HepG2 (cell line): Measurements from ENCODE around the gene PRDM10. TPM values are rescaled to one million over a fixed set of nuclear protein-coding genes. Genes with fewer than 3 reads are reported as not detected.

Source experiments
- ATAC-seq: fragments of 200-7000 bp; cut with Tn5 transposase; 3 replicates; pipeline ENCODE4 v1.9.1; 2020; ENCODE audit warnings: mild to moderate bottlenecking, moderate library complexity
- BruUV-seq: library from RNA; stranded (reverse); fragments of 400-500 nt; replicated peaks from 2 replicates; lab custom pipeline; 2021; lab: Mats Ljungman, UMichigan
- CTCF ChIA-PET: fragments of 300-600 bp; formaldehyde crosslinking; extraction: SDS; loops from one replicate; lab custom pipeline; 2021; ENCODE audit warnings: low total read pairs, inconsistent platforms, low intra/inter-chr PET ratio; lab: Yijun Ruan, JAX
- POLR2A ChIA-PET: fragments of 350-600 bp; sonication (Branson Sonifier 250); formaldehyde crosslinking; loops from one replicate; lab custom pipeline; 2020; ENCODE audit warnings: antibody characterized with exemption, inconsistent platforms; lab: Yijun Ruan, JAX
- DNase-seq: peaks from one replicate; pipeline ENCODE4 v3.0.0-alpha.2; 2015; ENCODE audit warnings: low spot score
- FAIRE-seq: peaks from 3 replicates; lab custom pipeline; 2011; peaks lifted over from hg19 to GRCh38; lab: Jason Lieb, UNC
- H2AFZ ChIP-seq: one replicate; pipeline ENCODE4 v1.6.1; 2011; ENCODE audit warnings: low read length, inconsistent platforms
- H3K27ac ChIP-seq: fragments of 300-600 bp; 3 replicates; pipeline ENCODE4 v1.8.0; 2011; ENCODE audit warnings: mixed run types, mild to moderate bottlenecking, mixed read lengths, low read length, inconsistent platforms; ENCODE audit not compliant: insufficient read depth; ENCODE audit errors: extremely low read length
- H3K27me3 ChIP-seq, 2 experiments: fragments of 200-600 bp in 1 of 2; 2 replicates in 1 of 2; 3 replicates in 1 of 2; pipeline versions ENCODE4 v1.6.0 to v1.8.0; 2011; ENCODE audit warnings: low read length in 2 of 2, mild to moderate bottlenecking in 2 of 2, moderate library complexity in 2 of 2, inconsistent platforms in 1 of 2; ENCODE audit not compliant: insufficient read depth in 2 of 2, control insufficient read depth in 1 of 2
- H3K36me3 ChIP-seq, 2 experiments: fragments of 200-600 bp in 1 of 2; replicated peaks in 1 of 2; 2 replicates in 1 of 2; 3 replicates in 1 of 2; pipeline versions ENCODE4 v1.5.1 to v1.8.0; 2011; ENCODE audit warnings: low read length in 2 of 2, inconsistent platforms in 1 of 2; ENCODE audit not compliant: insufficient read depth in 2 of 2, control insufficient read depth in 1 of 2
- H3K4me1 ChIP-seq: 2 replicates; pipeline ENCODE4 v1.5.1; 2012; ENCODE audit warnings: low read length, inconsistent platforms; ENCODE audit not compliant: insufficient read depth
- H3K4me2 ChIP-seq: 2 replicates; pipeline ENCODE4 v1.6.0; 2011; ENCODE audit warnings: low read depth, low read length, inconsistent platforms
- H3K4me3 ChIP-seq, 3 experiments: fragments of 200-600 bp in 1 of 3; sonication (generic), shearing (Covaris generic) in 1 of 3; replicated peaks in 1 of 3; 2 replicates each; pipeline ENCODE4 v1.5.1; 2011 to 2016; ENCODE audit warnings: low read length in 3 of 3, inconsistent platforms in 2 of 3, low read depth in 2 of 3, mild to moderate bottlenecking in 2 of 3, control low read depth in 1 of 3, mixed read lengths in 1 of 3; ENCODE audit not compliant: insufficient read depth in 1 of 3
- H3K79me2 ChIP-seq: one replicate; pipeline ENCODE4 v1.6.1; 2011; ENCODE audit warnings: low read length, inconsistent platforms; ENCODE audit not compliant: insufficient read depth
- H3K9ac ChIP-seq: 2 replicates; pipeline ENCODE4 v1.6.0; 2011; ENCODE audit warnings: mild to moderate bottlenecking, low read depth, low read length, inconsistent platforms; ENCODE audit not compliant: insufficient read depth
- H3K9me3 ChIP-seq: 2 replicates; pipeline ENCODE4 v1.5.1; 2012; ENCODE audit warnings: mild to moderate bottlenecking, low read length
- H4K20me1 ChIP-seq: 2 replicates; pipeline ENCODE4 v1.6.0; 2011; ENCODE audit warnings: inconsistent platforms, mild to moderate bottlenecking, low read length, moderate library complexity; ENCODE audit not compliant: insufficient read depth
- CAMTA2 ChIP-seq: sonication (generic); formaldehyde crosslinking; IDR thresholded peaks from 2 replicates; pipeline ENCODE4 v1.4.0; 2020; ENCODE audit warnings: mild to moderate bottlenecking, missing genetic modification reagents, borderline replicate concordance
- KDM6A ChIP-seq: IDR thresholded peaks from 2 replicates; pipeline ENCODE4 v1.6.1; 2016; ENCODE audit warnings: low read depth
- NAIF1 ChIP-seq: sonication (generic); formaldehyde crosslinking; IDR thresholded peaks from 2 replicates; pipeline ENCODE4 v1.5.0; 2020; ENCODE audit warnings: mild to moderate bottlenecking, missing genetic modification reagents, borderline replicate concordance
- NFE2L2 ChIP-seq: fragments of 150-350 bp; IDR thresholded peaks from 2 replicates; pipeline ENCODE4 v1.6.1; 2014; ENCODE audit warnings: low read length
- SIN3A ChIP-seq: IDR thresholded peaks from 2 replicates; pipeline ENCODE4 v1.6.1; 2011; ENCODE audit warnings: low read depth, mild to moderate bottlenecking, control low read depth, low read length, borderline replicate concordance
- TCF7 ChIP-seq: sonication (generic); IDR thresholded peaks from 2 replicates; pipeline ENCODE4 v1.6.1; 2016; ENCODE audit warnings: antibody characterized with exemption, low read depth
- TCF7L2 ChIP-seq: IDR thresholded peaks from 2 replicates; pipeline ENCODE4 v1.6.1; 2011; ENCODE audit warnings: mild to moderate bottlenecking, low read depth, low read length, moderate library complexity
- ZBTB1 ChIP-seq: sonication (generic); formaldehyde crosslinking; IDR thresholded peaks from 2 replicates; pipeline ENCODE4 v1.4.0; 2020; ENCODE audit warnings: missing genetic modification reagents, borderline replicate concordance
- ZBTB7A ChIP-seq: sonication (generic); formaldehyde crosslinking; IDR thresholded peaks from 2 replicates; pipeline ENCODE4 v1.8.0; 2022; ENCODE audit warnings: mild to moderate bottlenecking, missing genetic modification reagents
- ZFAT ChIP-seq: sonication (generic); formaldehyde crosslinking; conservative IDR thresholded peaks from 2 replicates; pipeline ENCODE4 v1.8.1; 2023; ENCODE audit warnings: missing genetic modification reagents, inconsistent platforms
- ZMYM4 ChIP-seq: sonication (generic); formaldehyde crosslinking; IDR thresholded peaks from 2 replicates; pipeline ENCODE4 v1.8.1; 2023; ENCODE audit warnings: mild to moderate bottlenecking, missing genetic modification reagents
- ZNF343 ChIP-seq: sonication (generic); formaldehyde crosslinking; IDR thresholded peaks from 2 replicates; pipeline ENCODE4 v1.4.0; 2020; ENCODE audit warnings: mild to moderate bottlenecking, missing genetic modification reagents
- ZNF510 ChIP-seq: sonication (generic); formaldehyde crosslinking; IDR thresholded peaks from 2 replicates; pipeline ENCODE4 v1.4.0; 2020; ENCODE audit warnings: low read depth, mild to moderate bottlenecking, missing genetic modification reagents
- ZNF557 ChIP-seq: sonication (generic); formaldehyde crosslinking; IDR thresholded peaks from 2 replicates; pipeline ENCODE4 v1.4.0; 2020; ENCODE audit warnings: missing genetic modification reagents
- ZNF598 ChIP-seq: sonication (generic); formaldehyde crosslinking; IDR thresholded peaks from 2 replicates; pipeline ENCODE4 v1.5.1; 2020; ENCODE audit warnings: mild to moderate bottlenecking, missing genetic modification reagents, borderline replicate concordance
- WGBS: methylation state at CpG from one replicate; pipeline ENCODE4 v1.1.6; 2017; ENCODE audit warnings: low lambda C conversion rate; 5-methylcytosine and 5-hydroxymethylcytosine counted together
- in situ Hi-C: cut with HindIII; loops from 2 replicates; pipeline ENCODE4 v1.10.0; 2017; ENCODE audit warnings: low pct_unique_long_range_greater_than_20kb; ENCODE audit not compliant: extremely low pct_ligation_motif_present
- intact Hi-C: fragments of 100-400 bp; cut with micrococcal nuclease; formaldehyde crosslinking; loops from one replicate; pipeline ENCODE4 v1.10.0; 2022; ENCODE audit not compliant: unreplicated experiment
- polyA plus RNA-seq, 8 experiments: library from polyadenylated mRNA; depleted of rRNA in 3 of 8; stranded (reverse) in 7 of 8; unstranded in 1 of 8; fragments of >200 nt; fragmentation: Illumina TruSeq in 4 of 8; extraction: Trizol in 4 of 8; gene quantifications; 2 replicates each; pipeline versions ENCODE4 v1.2.1 to v1.2.3, GENCODE V29; 2011 to 2016; ENCODE audit warnings: low read depth in 4 of 8, missing spikeins in 1 of 8, mixed read lengths in 1 of 8; ENCODE audit not compliant: insufficient read depth in 1 of 8
- total RNA-seq, 5 experiments: library from RNA; depleted of rRNA; stranded (reverse); fragments of >200 nt; fragmentation: Illumina TruSeq; extraction: Trizol; gene quantifications; 2 replicates each; pipeline ENCODE4 v1.2.3, GENCODE V29; 2016; ENCODE audit warnings: low read depth in 1 of 5
- TF ChIP-seq, protein P1 (sequence below): sonication (generic); formaldehyde crosslinking; IDR thresholded peaks from 2 replicates; pipeline ENCODE4 v1.4.0; 2020; ENCODE audit warnings: missing genetic modification reagents
- TF ChIP-seq, protein P2 (sequence below): sonication (generic); formaldehyde crosslinking; IDR thresholded peaks from 2 replicates; pipeline ENCODE4 v1.5.1; 2020; ENCODE audit warnings: missing genetic modification reagents, mild to moderate bottlenecking, borderline replicate concordance

PRDM10 gene
- total and polyA plus RNA-seq, 2 of the 13 experiments (the other 11 are each of a cell fraction or from before 2014, with no cell fraction given): 5.7 to 5.8 TPM

DNA sequence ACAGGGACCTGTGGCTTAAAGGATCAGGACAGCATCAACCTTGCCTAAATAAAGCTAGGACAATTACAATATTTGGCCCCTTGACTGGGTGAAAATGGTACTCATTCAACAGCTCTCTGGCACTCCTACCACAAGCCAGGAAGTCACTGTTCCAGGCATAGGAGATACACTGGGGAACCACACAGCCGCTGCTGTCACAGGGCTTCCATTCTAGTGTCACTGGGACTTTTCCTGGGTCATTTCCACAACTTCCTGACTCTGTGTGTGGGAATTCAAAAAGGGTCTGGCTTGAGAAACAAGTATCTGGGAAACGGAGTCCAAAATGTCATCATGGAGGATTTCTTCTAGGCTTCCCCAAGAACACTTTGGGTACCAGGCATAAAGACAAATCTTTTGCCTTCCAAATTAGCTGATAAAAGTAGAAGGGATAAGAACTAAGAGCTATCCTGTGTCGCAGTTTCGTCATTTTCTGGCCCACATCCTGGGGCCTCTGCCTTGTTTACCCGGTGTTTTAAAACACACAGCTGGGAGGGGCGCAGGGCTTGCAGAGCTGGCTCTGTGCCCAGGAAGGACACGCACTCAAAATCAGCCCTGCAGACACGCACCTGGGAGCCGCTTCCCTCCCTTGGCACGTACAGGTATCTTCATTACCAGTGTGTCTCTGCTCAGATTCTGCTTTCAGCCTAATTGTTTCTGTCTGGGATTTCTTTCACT lies 149.0 kb downstream of the PRDM10 start:
- Histone ChIP-seq H3K4me2 (peak overlapping the region; percentile 45), H3K4me1 (peaks cover 41% of the 10 kb centered on the region), H3K27me3 (no peaks in the 10 kb centered on the region), H3K9ac (peak overlapping the region; percentile 16; the same call in 1 of the 2 replicates), H4K20me1 (no peaks in the 10 kb centered on the region), H3K27ac (peak overlapping the region; percentile 65), H3K4me3 (no peak overlapping the region), H3K36me3 (peaks cover 9 to 42% of the 10 kb centered on the region in 2 experiments), H2AFZ (no peak overlapping the region), H3K79me2 (no peaks in the 10 kb centered on the region), H3K9me3 (no peaks in the 10 kb centered on the region)
- intact Hi-C loops (loop anchor here (5.0 kb wide), 1 partner anchor 66 kb away; no protein-coding TSS in a partner anchor), in situ Hi-C loops (no loop called here)
- ATAC-seq (peak; percentile 88), DNase-seq (peak; percentile 85), FAIRE-seq (peak; percentile 42)
- BruUV-seq: no TSS peak
- POLR2A ChIA-PET: interaction anchor here (1.4 to 1.6 kb wide), 3 partner anchors 9 to 38 kb away, joined by 7 to 13 read pairs (median 10); partner anchors contain the start of gene TMEM45B
- WGBS: 10% methylated on average over 10 of the region's 10 CpGs
- CTCF ChIA-PET: no interaction called here
- no peak for TF ChIP-seq ZNF598
- 0 out of 2 replicates have a peak, but pooled peaks have one; percentile 28 for TF ChIP-seq ZBTB7A (CRISPR knock-in tag)
- no peak for TF ChIP-seq CAMTA2
- peak; percentile 98 for TF ChIP-seq ZFAT (CRISPR knock-in tag)
- TF ChIP-seq TCF7L2: no peak
- no peak for TF ChIP-seq NFE2L2
- no peak for TF ChIP-seq NAIF1
- TF ChIP-seq, protein P1, sequence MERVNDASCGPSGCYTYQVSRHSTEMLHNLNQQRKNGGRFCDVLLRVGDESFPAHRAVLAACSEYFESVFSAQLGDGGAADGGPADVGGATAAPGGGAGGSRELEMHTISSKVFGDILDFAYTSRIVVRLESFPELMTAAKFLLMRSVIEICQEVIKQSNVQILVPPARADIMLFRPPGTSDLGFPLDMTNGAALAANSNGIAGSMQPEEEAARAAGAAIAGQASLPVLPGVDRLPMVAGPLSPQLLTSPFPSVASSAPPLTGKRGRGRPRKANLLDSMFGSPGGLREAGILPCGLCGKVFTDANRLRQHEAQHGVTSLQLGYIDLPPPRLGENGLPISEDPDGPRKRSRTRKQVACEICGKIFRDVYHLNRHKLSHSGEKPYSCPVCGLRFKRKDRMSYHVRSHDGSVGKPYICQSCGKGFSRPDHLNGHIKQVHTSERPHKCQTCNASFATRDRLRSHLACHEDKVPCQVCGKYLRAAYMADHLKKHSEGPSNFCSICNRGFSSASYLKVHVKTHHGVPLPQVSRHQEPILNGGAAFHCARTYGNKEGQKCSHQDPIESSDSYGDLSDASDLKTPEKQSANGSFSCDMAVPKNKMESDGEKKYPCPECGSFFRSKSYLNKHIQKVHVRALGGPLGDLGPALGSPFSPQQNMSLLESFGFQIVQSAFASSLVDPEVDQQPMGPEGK (CRISPR knock-in tag): peak; percentile 87
- TF ChIP-seq SIN3A: peak; percentile 34; the same call in 1 of the 2 replicates
- TF ChIP-seq ZMYM4: peak; percentile 70
- TF ChIP-seq TCF7: peak; percentile 65
- TF ChIP-seq, protein P2, sequence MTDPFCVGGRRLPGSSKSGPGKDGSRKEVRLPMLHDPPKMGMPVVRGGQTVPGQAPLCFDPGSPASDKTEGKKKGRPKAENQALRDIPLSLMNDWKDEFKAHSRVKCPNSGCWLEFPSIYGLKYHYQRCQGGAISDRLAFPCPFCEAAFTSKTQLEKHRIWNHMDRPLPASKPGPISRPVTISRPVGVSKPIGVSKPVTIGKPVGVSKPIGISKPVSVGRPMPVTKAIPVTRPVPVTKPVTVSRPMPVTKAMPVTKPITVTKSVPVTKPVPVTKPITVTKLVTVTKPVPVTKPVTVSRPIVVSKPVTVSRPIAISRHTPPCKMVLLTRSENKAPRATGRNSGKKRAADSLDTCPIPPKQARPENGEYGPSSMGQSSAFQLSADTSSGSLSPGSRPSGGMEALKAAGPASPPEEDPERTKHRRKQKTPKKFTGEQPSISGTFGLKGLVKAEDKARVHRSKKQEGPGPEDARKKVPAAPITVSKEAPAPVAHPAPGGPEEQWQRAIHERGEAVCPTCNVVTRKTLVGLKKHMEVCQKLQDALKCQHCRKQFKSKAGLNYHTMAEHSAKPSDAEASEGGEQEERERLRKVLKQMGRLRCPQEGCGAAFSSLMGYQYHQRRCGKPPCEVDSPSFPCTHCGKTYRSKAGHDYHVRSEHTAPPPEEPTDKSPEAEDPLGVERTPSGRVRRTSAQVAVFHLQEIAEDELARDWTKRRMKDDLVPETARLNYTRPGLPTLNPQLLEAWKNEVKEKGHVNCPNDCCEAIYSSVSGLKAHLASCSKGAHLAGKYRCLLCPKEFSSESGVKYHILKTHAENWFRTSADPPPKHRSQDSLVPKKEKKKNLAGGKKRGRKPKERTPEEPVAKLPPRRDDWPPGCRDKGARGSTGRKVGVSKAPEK (CRISPR knock-in tag): no peak
- no peak for TF ChIP-seq ZNF343 (CRISPR knock-in tag)
- no peak for TF ChIP-seq ZNF510 (CRISPR knock-in tag)
- TF ChIP-seq KDM6A (CRISPR knock-in tag): peak; percentile 71
- TF ChIP-seq ZBTB1: no peak
- TF ChIP-seq ZNF557 (CRISPR knock-in tag): no peak
